ENCODE data around the gene OSBPL6. TPM values are rescaled to one million over a fixed set of nuclear protein-coding genes. Genes with fewer than 3 reads are reported as not detected.

Gene OSBPL6
- total and polyA plus RNA-seq, 9 of the 15 experiments (the other 6 are each of a cell fraction or from before 2014, with no cell fraction given) = 3.4 to 12.7 (median 9.3) TPM

- no peak for TF ChIP-seq MECOM (CRISPR knock-in tag; IDR thresholded peaks at IDR 0.05)
- no peak for TF ChIP-seq HOXB6 (CRISPR knock-in tag; IDR thresholded peaks at IDR 0.05; ENCODE audit: borderline replicate concordance)
- peak; percentile 82 for TF ChIP-seq ARID1B (IDR thresholded peaks at IDR 0.05)
- TF ChIP-seq MYNN (IDR thresholded peaks at IDR 0.05) = peak; percentile 88
- no peak for TF ChIP-seq MYNN (CRISPR knock-in tag; IDR thresholded peaks at IDR 0.05)
- no peak for TF ChIP-seq ZNF318 (IDR thresholded peaks at IDR 0.05; ENCODE audit: borderline replicate concordance in 1 of 2, low read depth in 1 of 2)
- no peak for TF ChIP-seq PTRF (tag; IDR thresholded peaks at IDR 0.05)
- no peak for TF ChIP-seq SRSF9 (IDR thresholded peaks at IDR 0.05; ENCODE audit: borderline replicate concordance, low read depth, low read length)
- no peak for TF ChIP-seq RFX1 (IDR thresholded peaks at IDR 0.05)
- no peak for TF ChIP-seq BCLAF1 (IDR thresholded peaks at IDR 0.05; ENCODE audit: borderline replicate concordance in 1 of 2, control insufficient read depth in 1 of 2, low read depth in 2 of 2, low read length in 1 of 2)
- no peak for TF ChIP-seq ZFPM2 (CRISPR knock-in tag; IDR thresholded peaks at IDR 0.05)
- TF ChIP-seq VEZF1 (CRISPR knock-in tag; IDR thresholded peaks at IDR 0.05) = no peak
- TF ChIP-seq MTA1 (IDR thresholded peaks at IDR 0.05; ENCODE audit: borderline replicate concordance) = peak; percentile 21; the same call in 1 of the 2 replicates
- no peak for TF ChIP-seq ATF3 (IDR thresholded peaks at IDR 0.05)
- no peak for TF ChIP-seq ATF3 (CRISPR knock-in tag; conservative IDR thresholded peaks at IDR 0.05)
- TF ChIP-seq SIN3B (IDR thresholded peaks at IDR 0.05; ENCODE audit: low read depth) = no peak
These were observed 234.1 kb downstream of the OSBPL6 start (continued) for GRCh38 chr2:178428396-178428806.
